ENCODE data around the gene PANK4.

- TF ChIP-seq CTCF (IDR thresholded peaks at IDR 0.05; ENCODE audit: low read depth, low read length, missing input control) = no peak
- no peak for TF ChIP-seq ATF3 (IDR thresholded peaks at IDR 0.05)
- no peak for TF ChIP-seq RAD21 (IDR thresholded peaks at IDR 0.05)
- no peak for TF ChIP-seq FOXA1 (IDR thresholded peaks at IDR 0.05)
- TF ChIP-seq RXRA (IDR thresholded peaks at IDR 0.05) = no peak
- TF ChIP-seq GABPA (IDR thresholded peaks at IDR 0.05 in 1 of 2, conservative IDR thresholded peaks at IDR 0.05 in 1 of 2) = no peak
- TF ChIP-seq YY1 (IDR thresholded peaks at IDR 0.05) = no peak
- no peak for TF ChIP-seq REST (IDR thresholded peaks at IDR 0.05)
Measured at GRCh38 chr1:2497891-2498290, 28.5 kb downstream of the PANK4 start.

All from liver (tissue), 3 donors.